Adipose tissue (tissue), 3 donors: ENCODE data around the gene PKNOX2. TPM values are rescaled to one million over a fixed set of nuclear protein-coding genes. Genes with fewer than 3 reads are reported as not detected.

Experiments
- H3K27ac ChIP-seq: one replicate; pipeline ENCODE4 v1.5.1; 2013; ENCODE audit warnings: low read depth, low read length
- WGBS, 3 donors: extraction: QIAGEN DNeasy Blood & Tissue Kit; methylation state at CpG; one replicate each; pipeline ENCODE4 v1.1.7; 2013; 5-methylcytosine and 5-hydroxymethylcytosine counted together
- polyA plus RNA-seq, 3 donors: library from polyadenylated mRNA; stranded (reverse); fragments of 200-250 nt; gene quantifications; one replicate each; pipeline ENCODE4 v1.2.3, GENCODE V29; 2013
- donor health status: healthy with polysubstance abuse.
- donor health status: Bipolar disorder and iron deficiency.
- donor health status: healthy.

The PKNOX2 gene
- polyA plus RNA-seq, 3 donors = 0.77 to 3.5 (median 1.3) TPM

GRCh38 chr11:125188021-125188420, 23.5 kb downstream of the PKNOX2 start:
- H3K27ac ChIP-seq = no peak overlapping the region

GRCh38 chr11:125190566-125190965, 26.0 kb downstream of the PKNOX2 start:
- WGBS, 3 donors = 72 to 90% (median 82%) methylated on average over 5 of the region's 5 CpGs
- H3K27ac ChIP-seq = no peak overlapping the region

- H3K27ac ChIP-seq = no peak overlapping the region
- 32 to 45% (median 39%) methylated on average over 9 of the region's 9 CpGs for WGBS, 3 donors
Observed at GRCh38 chr11:125192183-125192582, 27.6 kb downstream of the PKNOX2 start.

GRCh38 chr11:125192717-125193415, 28.3 kb downstream of the PKNOX2 start:
- WGBS, 3 donors = 80 to 86% (median 81%) methylated on average over 11 of the region's 11 CpGs
- H3K27ac ChIP-seq = no peak overlapping the region

GRCh38 chr11:125193416-125193726, 28.8 kb downstream of the PKNOX2 start:
- 93 to 98% (median 96%) methylated on average over 4 of the region's 4 CpGs for WGBS, 3 donors
- no peak overlapping the region for H3K27ac ChIP-seq

- 76 to 93% (median 86%) methylated on average over 7 of the region's 7 CpGs for WGBS, 3 donors
- H3K27ac ChIP-seq = no peak overlapping the region
Observed at GRCh38 chr11:125193841-125194240, 29.3 kb downstream of the PKNOX2 start.

GRCh38 chr11:125199915-125200314, 35.4 kb downstream of the PKNOX2 start:
- 86 to 92% (median 87%) methylated on average over 2 of the region's 2 CpGs for WGBS, 3 donors
- H3K27ac ChIP-seq = no peak overlapping the region

- WGBS, 3 donors = 94 to 97% (median 95%) methylated on average over 11 of the region's 11 CpGs
- H3K27ac ChIP-seq = no peak overlapping the region
Observed at GRCh38 chr11:125200441-125200840, 35.9 kb downstream of the PKNOX2 start.

- no peak overlapping the region for H3K27ac ChIP-seq
- WGBS, 3 donors = 44 to 59% (median 51%) methylated on average over 10 of the region's 10 CpGs
Observed at GRCh38 chr11:125201525-125202141, 37.1 kb downstream of the PKNOX2 start.

GRCh38 chr11:125202362-125202880, 37.9 kb downstream of the PKNOX2 start:
- WGBS, 3 donors = 62 to 73% (median 63%) methylated on average over 4 of the region's 4 CpGs
- H3K27ac ChIP-seq = no peak overlapping the region

GRCh38 chr11:125202977-125203376, 38.4 kb downstream of the PKNOX2 start:
- WGBS, 3 donors = 93 to 95% (median 95%) methylated on average over 8 of the region's 8 CpGs
- H3K27ac ChIP-seq = no peak overlapping the region

GRCh38 chr11:125207866-125208425, 43.4 kb downstream of the PKNOX2 start:
- WGBS, 3 donors = 0% methylated on average over 1 of the region's 1 CpG
- H3K27ac ChIP-seq = no peak overlapping the region

GRCh38 chr11:125210066-125210465, 45.5 kb downstream of the PKNOX2 start:
- WGBS, 3 donors = 77 to 89% (median 78%) methylated on average over 3 of the region's 3 CpGs
- no peak overlapping the region for H3K27ac ChIP-seq

- WGBS, 3 donors = 61 to 72% (median 62%) methylated on average over 5 of the region's 5 CpGs
- no peak overlapping the region for H3K27ac ChIP-seq
Observed at GRCh38 chr11:125211191-125211947, 46.8 kb downstream of the PKNOX2 start.

GRCh38 chr11:125211948-125212340, 47.4 kb downstream of the PKNOX2 start:
- no peak overlapping the region for H3K27ac ChIP-seq
- WGBS, 3 donors = 40 to 63% (median 47%) methylated on average over 4 of the region's 4 CpGs

GRCh38 chr11:125214601-125215565, 50.3 kb downstream of the PKNOX2 start:
- no peak overlapping the region for H3K27ac ChIP-seq
- 42 to 67% (median 47%) methylated on average over 17 to 18 of the region's 18 CpGs for WGBS, 3 donors

- H3K27ac ChIP-seq = no peak overlapping the region
- 56 to 79% (median 61%) methylated on average over 6 of the region's 6 CpGs for WGBS, 3 donors
Observed at GRCh38 chr11:125215976-125216375, 51.4 kb downstream of the PKNOX2 start.

GRCh38 chr11:125218336-125218735, 53.8 kb downstream of the PKNOX2 start:
- WGBS, 3 donors = 81 to 88% (median 82%) methylated on average over 4 of the region's 4 CpGs
- no peak overlapping the region for H3K27ac ChIP-seq
